ELR (cell line): ENCODE measurements around the gene SFXN3.
A peak's percentile ranks its signal among the peaks of the same experiment; 100 is the strongest.

Source experiments
- DNase-seq: peaks from one replicate; pipeline ENCODE4 v3.0.0-alpha.2; 2015; ENCODE audit warnings: low read depth

Gene SFXN3

GRCh38 chr10:101031128-101031795, at the start of gene SFXN3, which contains the start of gene PDZD7:
TSS of gene SFXN3 (plus strand) at chr10:101031234. CDS start at chr10:101034695, 3,461 bp downstream.
TSS of gene PDZD7 (minus strand) at chr10:101031129. CDS start at chr10:101030219, 910 bp downstream.
- peak; percentile 95 for DNase-seq

GRCh38 chr10:100982916-100983830, 47.9 kb upstream of the SFXN3 start:
- DNase-seq = no peak

- no peak for DNase-seq
These were observed 47.0 kb upstream of the SFXN3 start for GRCh38 chr10:100983868-100984671.

GRCh38 chr10:100984672-100985177, 46.3 kb upstream of the SFXN3 start:
- no peak for DNase-seq

- no peak for DNase-seq
These were observed 45.7 kb upstream of the SFXN3 start for GRCh38 chr10:100985336-100985735.

- no peak for DNase-seq
These were observed 44.4 kb upstream of the SFXN3 start for GRCh38 chr10:100986623-100986951.

GRCh38 chr10:100986952-100987684, 43.9 kb upstream of the SFXN3 start, which contains the start of the genes MRPL43 and TWNK:
TSS of gene MRPL43 (minus strand) at chr10:100987497. CDS start at chr10:100987443, 54 bp downstream.
TSS of gene TWNK (plus strand) at chr10:100987543. CDS start at chr10:100988211, 668 bp downstream.
- DNase-seq = peak; percentile 88

GRCh38 chr10:100987685-100988049, 43.4 kb upstream of the SFXN3 start:
- no peak for DNase-seq

GRCh38 chr10:100988166-100988565, 42.9 kb upstream of the SFXN3 start:
- DNase-seq = no peak

- DNase-seq = no peak
These were observed 41.9 kb upstream of the SFXN3 start for GRCh38 chr10:100989088-100989487.

- peak; percentile 62 for DNase-seq
These were observed 36.9 kb upstream of the SFXN3 start for GRCh38 chr10:100993986-100994708.

GRCh38 chr10:100995181-100995580, 35.9 kb upstream of the SFXN3 start:
- no peak for DNase-seq

- DNase-seq = peak; percentile 42
These were observed 34.2 kb upstream of the SFXN3 start for GRCh38 chr10:100996678-100997359.

GRCh38 chr10:100997360-100998182, 33.5 kb upstream of the SFXN3 start:
- peak; percentile 77 for DNase-seq

GRCh38 chr10:100998183-100998990, 32.6 kb upstream of the SFXN3 start:
- DNase-seq = peak; percentile 74

GRCh38 chr10:100998991-100999741, 31.9 kb upstream of the SFXN3 start:
- DNase-seq = peak; percentile 76

GRCh38 chr10:100999742-101000126, 31.3 kb upstream of the SFXN3 start, which contains the start of gene LZTS2:
TSS of gene LZTS2 (plus strand) at chr10:100999808. CDS start at chr10:101002539, 2,731 bp downstream.
- no peak for DNase-seq
